HS-5 (cell line): Measurements from ENCODE around the gene SLC39A9.
"Not testable (repeated sequence)": the region's sequence is repeated elsewhere in the genome, so short reads cannot be mapped to it uniquely, and the experiment has no call there.

Experiments used
- DNase-seq: peaks from one replicate; pipeline ENCODE4 v3.0.0-alpha.2; 2012; ENCODE audit warnings: low read depth

Gene SLC39A9

GRCh38 chr14:69475194-69475818, 76.8 kb downstream of the SLC39A9 start:
- no peak for DNase-seq

- DNase-seq = not testable (repeated sequence)
These were observed 78.4 kb downstream of the SLC39A9 start for GRCh38 chr14:69476824-69477450.

GRCh38 chr14:69478055-69478454, 79.6 kb downstream of the SLC39A9 start:
- DNase-seq = not testable (repeated sequence)

GRCh38 chr14:69479696-69480095, 81.2 kb downstream of the SLC39A9 start:
- DNase-seq = no peak

- DNase-seq = no peak
These were observed 81.6 kb downstream of the SLC39A9 start for GRCh38 chr14:69480136-69480535.

GRCh38 chr14:69481815-69482568, 83.5 kb downstream of the SLC39A9 start:
- no peak for DNase-seq

- no peak for DNase-seq
These were observed 85.4 kb downstream of the SLC39A9 start for GRCh38 chr14:69483765-69484443.

GRCh38 chr14:69484444-69485314, 86.2 kb downstream of the SLC39A9 start, which contains the start of gene PLEKHD1:
Gene PLEKHD1, plus strand, starts transcription at chr14:69484728. Its CDS starts 238 bp downstream, at chr14:69484966.
- DNase-seq = no peak

- DNase-seq = no peak
These were observed 86.8 kb downstream of the SLC39A9 start for GRCh38 chr14:69485315-69485660.

- DNase-seq = no peak
These were observed 87.2 kb downstream of the SLC39A9 start for GRCh38 chr14:69485701-69486100.

- no peak for DNase-seq
These were observed 88.7 kb downstream of the SLC39A9 start for GRCh38 chr14:69487226-69487625.

- DNase-seq = no peak
These were observed 89.3 kb downstream of the SLC39A9 start for GRCh38 chr14:69487771-69488170.

GRCh38 chr14:69489495-69489894, 91.0 kb downstream of the SLC39A9 start:
- no peak for DNase-seq

- no peak for DNase-seq
These were observed 91.9 kb downstream of the SLC39A9 start for GRCh38 chr14:69490219-69490918.

GRCh38 chr14:69491193-69491592, 92.7 kb downstream of the SLC39A9 start:
- DNase-seq = no peak

- no peak for DNase-seq
These were observed 94.5 kb downstream of the SLC39A9 start for GRCh38 chr14:69493038-69493437.

- DNase-seq = no peak
These were observed 95.3 kb downstream of the SLC39A9 start for GRCh38 chr14:69493791-69494190.

GRCh38 chr14:69495341-69495921, 96.9 kb downstream of the SLC39A9 start:
- DNase-seq = no peak

- DNase-seq = not testable (repeated sequence)
These were observed 99.4 kb downstream of the SLC39A9 start for GRCh38 chr14:69497866-69498265.

- DNase-seq = not testable (repeated sequence)
These were observed 99.8 kb downstream of the SLC39A9 start for GRCh38 chr14:69498286-69498685.

GRCh38 chr14:69499436-69499835, 100.9 kb downstream of the SLC39A9 start:
- no peak for DNase-seq
